ENCODE measurements around the gene CPNE2. TPM values are rescaled to one million over a fixed set of nuclear protein-coding genes. Genes with fewer than 3 reads are reported as not detected.

The CPNE2 gene
- total and polyA plus RNA-seq, 8 donors = 8.7 to 55.4 (median 26.1) TPM

- Histone ChIP-seq H3K9me3 (no peaks in the 10 kb centered on the region), H3K4me3 (no peak overlapping the region), H3K27me3 (no peaks in the 10 kb centered on the region), H3K36me3 (peaks cover 4 to 41% (median 36%) of the 10 kb centered on the region in 4 donors), H3K4me1 (peaks cover 3 to 14% (median 9%) of the 10 kb centered on the region in 4 donors), H3K27ac (peak overlapping the region in 1 of 5 donors; percentile 37)
- DNase-seq = peak in 1 of 2 donors; percentile 79
- intact Hi-C loops (cut with DNase I; ENCODE audit: low total_unique reads) = no loop called here
- no peak for TF ChIP-seq POLR2AphosphoS5 (IDR thresholded peaks at IDR 0.05)
- TF ChIP-seq, protein P1, sequence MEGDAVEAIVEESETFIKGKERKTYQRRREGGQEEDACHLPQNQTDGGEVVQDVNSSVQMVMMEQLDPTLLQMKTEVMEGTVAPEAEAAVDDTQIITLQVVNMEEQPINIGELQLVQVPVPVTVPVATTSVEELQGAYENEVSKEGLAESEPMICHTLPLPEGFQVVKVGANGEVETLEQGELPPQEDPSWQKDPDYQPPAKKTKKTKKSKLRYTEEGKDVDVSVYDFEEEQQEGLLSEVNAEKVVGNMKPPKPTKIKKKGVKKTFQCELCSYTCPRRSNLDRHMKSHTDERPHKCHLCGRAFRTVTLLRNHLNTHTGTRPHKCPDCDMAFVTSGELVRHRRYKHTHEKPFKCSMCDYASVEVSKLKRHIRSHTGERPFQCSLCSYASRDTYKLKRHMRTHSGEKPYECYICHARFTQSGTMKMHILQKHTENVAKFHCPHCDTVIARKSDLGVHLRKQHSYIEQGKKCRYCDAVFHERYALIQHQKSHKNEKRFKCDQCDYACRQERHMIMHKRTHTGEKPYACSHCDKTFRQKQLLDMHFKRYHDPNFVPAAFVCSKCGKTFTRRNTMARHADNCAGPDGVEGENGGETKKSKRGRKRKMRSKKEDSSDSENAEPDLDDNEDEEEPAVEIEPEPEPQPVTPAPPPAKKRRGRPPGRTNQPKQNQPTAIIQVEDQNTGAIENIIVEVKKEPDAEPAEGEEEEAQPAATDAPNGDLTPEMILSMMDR (IDR thresholded peaks at IDR 0.05) = no peak
- TF ChIP-seq POLR2A (IDR thresholded peaks at IDR 0.05) = no peak
- TF ChIP-seq EP300 (IDR thresholded peaks at IDR 0.05) = no peak
- WGBS, 5 donors = 59 to 68% (median 62%) methylated on average over 8 to 25 of the region's 25 CpGs
These were observed 23.3 kb downstream of the CPNE2 start for GRCh38 chr16:57115514-57116182.

DNA sequence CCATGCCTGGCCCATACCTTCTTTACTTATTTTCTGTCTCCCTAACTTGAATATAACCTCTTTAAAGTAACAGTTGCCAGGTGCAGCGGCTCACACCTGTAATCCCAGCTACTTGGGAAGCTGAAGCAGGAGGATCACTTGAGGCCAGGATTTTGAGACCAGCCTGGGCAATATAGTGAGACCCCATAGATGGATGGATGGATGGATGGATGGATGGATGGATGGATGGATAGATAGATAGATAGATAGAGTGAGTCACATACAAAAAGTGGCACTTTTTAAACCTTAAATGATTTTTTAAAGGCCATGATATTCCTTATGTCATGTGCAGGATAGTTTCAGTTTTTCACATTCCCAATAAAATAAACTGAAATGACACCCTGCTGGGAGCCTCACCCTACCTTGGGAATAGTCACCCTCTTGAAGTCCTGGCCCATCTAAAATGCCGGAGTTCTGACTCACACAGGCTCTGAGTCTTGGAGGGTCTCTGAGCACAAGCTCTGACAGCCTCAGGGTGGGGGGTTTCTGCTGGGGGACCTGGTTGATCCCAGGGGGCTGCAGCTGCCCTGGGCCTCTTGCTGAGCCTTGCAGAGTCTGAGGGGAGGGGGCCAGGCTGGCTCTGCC is 26.2 kb downstream of the CPNE2 start:
- 92 to 100% (median 94%) methylated on average over 2 of the region's 2 CpGs for WGBS, 5 donors
- TF ChIP-seq POLR2AphosphoS5 (IDR thresholded peaks at IDR 0.05) = no peak
- TF ChIP-seq EP300 (IDR thresholded peaks at IDR 0.05) = no peak
- TF ChIP-seq POLR2A (IDR thresholded peaks at IDR 0.05) = no peak
- TF ChIP-seq, protein P1 (IDR thresholded peaks at IDR 0.05) = no peak
- Histone ChIP-seq H3K9me3 (no peaks in the 10 kb centered on the region), H3K36me3 (peaks cover 4 to 60% (median 53%) of the 10 kb centered on the region in 4 donors), H3K27me3 (no peaks in the 10 kb centered on the region), H3K4me1 (peaks cover 3 to 14% (median 9%) of the 10 kb centered on the region in 4 donors), H3K4me3 (no peak overlapping the region), H3K27ac (no peak overlapping the region)
- DNase-seq = no peak
- intact Hi-C loops (cut with DNase I; ENCODE audit: low total_unique reads) = no loop called here

GRCh38 chr16:57123216-57123973 is 31.0 kb downstream of the CPNE2 start:
- H3K27ac ChIP-seq = no peak overlapping the region
- TF ChIP-seq, protein P1 (IDR thresholded peaks at IDR 0.05) = no peak
- TF ChIP-seq EP300 (IDR thresholded peaks at IDR 0.05) (no peak), POLR2AphosphoS5 (IDR thresholded peaks at IDR 0.05) (no peak), POLR2A (IDR thresholded peaks at IDR 0.05) (no peak)
- DNase-seq = no peak
- H3K4me3 ChIP-seq = no peak overlapping the region
- WGBS, 5 donors = 87 to 94% (median 92%) methylated on average over 7 of the region's 7 CpGs
- no peaks in the 10 kb centered on the region for H3K4me1 ChIP-seq
- no peaks in the 10 kb centered on the region for H3K9me3 ChIP-seq
- peaks cover 0 to 56% (median 40%) of the 10 kb centered on the region in 4 donors for H3K36me3 ChIP-seq
- H3K27me3 ChIP-seq = no peaks in the 10 kb centered on the region
- intact Hi-C loops (cut with DNase I; ENCODE audit: low total_unique reads) = no loop called here

- 74 to 83% (median 75%) methylated on average over 11 of the region's 11 CpGs for WGBS, 5 donors
- no peak for DNase-seq
- Histone ChIP-seq H3K36me3 (peaks cover 0 to 49% (median 37%) of the 10 kb centered on the region in 4 donors), H3K4me1 (no peaks in the 10 kb centered on the region), H3K27me3 (no peaks in the 10 kb centered on the region), H3K27ac (no peak overlapping the region), H3K4me3 (no peak overlapping the region), H3K9me3 (no peaks in the 10 kb centered on the region)
- intact Hi-C loops (cut with DNase I; ENCODE audit: low total_unique reads) = no loop called here
- TF ChIP-seq, protein P1 (IDR thresholded peaks at IDR 0.05) = no peak
- no peak for TF ChIP-seq EP300 (IDR thresholded peaks at IDR 0.05)
- TF ChIP-seq POLR2A (IDR thresholded peaks at IDR 0.05) = no peak
- no peak for TF ChIP-seq POLR2AphosphoS5 (IDR thresholded peaks at IDR 0.05)
These were observed 31.7 kb downstream of the CPNE2 start for GRCh38 chr16:57123974-57124674.
